Stomach (tissue), 9 donors: ENCODE results near the gene C4B. TPM values are rescaled to one million over a fixed set of nuclear protein-coding genes. Genes with fewer than 3 reads are reported as not detected.
A peak's percentile ranks its signal among the peaks of the same experiment; 100 is the strongest.

Source experiments
- DNase-seq, 2 donors: peaks; one replicate each; pipeline versions ENCODE4 v3.0.0 to v3.0.0-alpha.2; 2013 to 2019
- H3K27ac ChIP-seq, 5 donors: fragments of 200-600 bp in 4 of 5; sonication (generic) in 4 of 5; one replicate each; pipeline ENCODE4 v1.5.1; 2013 to 2019; ENCODE audit warnings: mild to moderate bottlenecking in 1 of 5, moderate library complexity in 1 of 5
- H3K27me3 ChIP-seq, 3 donors: fragments of 200-600 bp; sonication (generic); one replicate each; pipeline ENCODE4 v1.5.1; 2017 to 2019; ENCODE audit warnings: mixed run types in 1 of 3
- H3K36me3 ChIP-seq, 4 donors: fragments of 200-600 bp; sonication (generic); 1 replicate in 3 of 4; 2 replicates in 1 of 4; pipeline ENCODE4 v1.5.1; 2016 to 2019
- H3K4me1 ChIP-seq, 4 donors: fragments of 200-600 bp; sonication (generic); one replicate each; pipeline ENCODE4 v1.5.1; 2016 to 2019
- H3K4me3 ChIP-seq, 4 donors: fragments of 200-600 bp; sonication (generic) in 3 of 4; one replicate each; pipeline ENCODE4 v1.5.1; 2016 to 2019; ENCODE audit warnings: mild to moderate bottlenecking in 1 of 4
- H3K9me3 ChIP-seq, 4 donors: fragments of 200-600 bp; sonication (generic); one replicate each; pipeline ENCODE4 v1.5.1; 2016 to 2019
- EP300 ChIP-seq: sonication (generic); formaldehyde crosslinking; IDR thresholded peaks from one replicate; pipeline ENCODE4 v1.6.1; 2017; ENCODE audit warnings: antibody characterized with exemption
- POLR2A ChIP-seq, 4 donors: fragments of 450-650 bp; IDR thresholded peaks; one replicate each; pipeline ENCODE4 v1.6.1; 2016; ENCODE audit warnings: antibody characterized with exemption in 4 of 4, control low read depth in 2 of 4, mild to moderate bottlenecking in 1 of 4, moderate library complexity in 1 of 4
- POLR2AphosphoS5 ChIP-seq, 3 donors: sonication (generic); formaldehyde crosslinking; IDR thresholded peaks; one replicate each; pipeline ENCODE4 v1.6.1; 2016; ENCODE audit warnings: antibody characterized with exemption in 3 of 3
- WGBS, 5 donors: extraction: QIAGEN DNeasy Blood & Tissue Kit in 3 of 5; methylation state at CpG; one replicate each; pipeline versions ENCODE4 v1.1.5 to v1.1.7; 2013 to 2018; 5-methylcytosine and 5-hydroxymethylcytosine counted together
- intact Hi-C: fragments of 100-400 bp; cut with DNase I; formaldehyde crosslinking; loops from one replicate; pipeline ENCODE4 v1.15.1; 2023; ENCODE audit warnings: low total_unique reads
- polyA plus RNA-seq, 3 donors: library from polyadenylated mRNA; stranded (reverse); fragments of 200-250 nt; gene quantifications; one replicate each; pipeline ENCODE4 v1.2.3, GENCODE V29; 2013
- total RNA-seq, 5 donors: library from RNA; depleted of rRNA; stranded (reverse); fragments of >200 nt; gene quantifications; one replicate each; pipeline versions ENCODE4 v1.1.0 to v1.2.3, GENCODE V29; 2014 to 2016
- TF ChIP-seq, protein P1 (sequence below), 7 experiments: fragments of 450-650 bp in 4 of 7; fragments of 200-600 bp in 3 of 7; sonication (generic) in 3 of 7; IDR thresholded peaks; one replicate each; pipeline ENCODE4 v1.5.1; 2016 to 2019; ENCODE audit warnings: antibody characterized with exemption in 7 of 7, control low read depth in 2 of 7, mild to moderate bottlenecking in 1 of 7
- donor health status: healthy with polysubstance abuse.
- donor health status: Bipolar disorder and iron deficiency.
- donor health status: healthy.

C4B gene
- total and polyA plus RNA-seq, 8 donors, result 14.9 to 108 (median 43.3) TPM

DNA sequence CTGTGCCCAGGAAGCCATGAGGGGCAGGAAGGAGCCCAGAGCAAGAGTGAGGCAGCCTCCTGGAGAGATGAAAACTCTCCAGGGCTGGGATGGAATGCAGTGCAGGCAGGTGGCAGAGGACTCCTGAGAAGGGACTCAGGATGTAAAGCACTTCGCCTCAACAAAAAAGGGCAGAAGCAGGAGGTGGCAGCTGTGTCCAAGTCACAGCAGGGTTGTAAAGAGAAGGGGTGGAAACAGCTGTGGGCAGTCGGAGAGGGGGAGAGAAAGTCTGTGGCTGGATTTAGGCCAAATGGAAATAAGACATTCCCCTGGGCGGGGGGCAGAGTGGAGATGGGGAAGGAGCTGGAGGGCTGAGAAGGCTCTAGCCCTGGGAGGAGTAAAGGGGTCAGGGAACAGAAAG is 58.5 kb downstream of the C4B start:
- Histone ChIP-seq H3K4me3 (no peak overlapping the region), H3K4me1 (no peaks in the 10 kb centered on the region), H3K9me3 (no peaks in the 10 kb centered on the region), H3K27ac (no peak overlapping the region), H3K36me3 (peaks cover 0 to 43% (median 36%) of the 10 kb centered on the region in 4 donors), H3K27me3 (no peaks in the 10 kb centered on the region)
- 75 to 89% (median 81%) methylated on average over 3 of the region's 3 CpGs for WGBS, 5 donors
- intact Hi-C loops, result no loop called here
- no peak for TF ChIP-seq POLR2A (IDR thresholded peaks at IDR 0.05)
- TF ChIP-seq EP300, result no peak
- TF ChIP-seq POLR2AphosphoS5 (IDR thresholded peaks at IDR 0.05), result no peak
- TF ChIP-seq, protein P1, sequence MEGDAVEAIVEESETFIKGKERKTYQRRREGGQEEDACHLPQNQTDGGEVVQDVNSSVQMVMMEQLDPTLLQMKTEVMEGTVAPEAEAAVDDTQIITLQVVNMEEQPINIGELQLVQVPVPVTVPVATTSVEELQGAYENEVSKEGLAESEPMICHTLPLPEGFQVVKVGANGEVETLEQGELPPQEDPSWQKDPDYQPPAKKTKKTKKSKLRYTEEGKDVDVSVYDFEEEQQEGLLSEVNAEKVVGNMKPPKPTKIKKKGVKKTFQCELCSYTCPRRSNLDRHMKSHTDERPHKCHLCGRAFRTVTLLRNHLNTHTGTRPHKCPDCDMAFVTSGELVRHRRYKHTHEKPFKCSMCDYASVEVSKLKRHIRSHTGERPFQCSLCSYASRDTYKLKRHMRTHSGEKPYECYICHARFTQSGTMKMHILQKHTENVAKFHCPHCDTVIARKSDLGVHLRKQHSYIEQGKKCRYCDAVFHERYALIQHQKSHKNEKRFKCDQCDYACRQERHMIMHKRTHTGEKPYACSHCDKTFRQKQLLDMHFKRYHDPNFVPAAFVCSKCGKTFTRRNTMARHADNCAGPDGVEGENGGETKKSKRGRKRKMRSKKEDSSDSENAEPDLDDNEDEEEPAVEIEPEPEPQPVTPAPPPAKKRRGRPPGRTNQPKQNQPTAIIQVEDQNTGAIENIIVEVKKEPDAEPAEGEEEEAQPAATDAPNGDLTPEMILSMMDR (IDR thresholded peaks at IDR 0.05), result no peak
- no peak for DNase-seq

- TF ChIP-seq POLR2A (IDR thresholded peaks at IDR 0.05) (no peak), POLR2AphosphoS5 (IDR thresholded peaks at IDR 0.05) (no peak), EP300 (no peak)
- TF ChIP-seq, protein P1 (IDR thresholded peaks at IDR 0.05), result no peak
- Histone ChIP-seq H3K36me3 (peaks cover 0 to 40% (median 34%) of the 10 kb centered on the region in 4 donors), H3K27me3 (no peaks in the 10 kb centered on the region), H3K4me3 (no peak overlapping the region), H3K4me1 (no peaks in the 10 kb centered on the region), H3K27ac (no peak overlapping the region), H3K9me3 (no peaks in the 10 kb centered on the region)
- DNase-seq, result no peak
- WGBS, 5 donors, result 87 to 93% (median 90%) methylated on average over 10 of the region's 10 CpGs
- intact Hi-C loops, result no loop called here
These were observed 59.0 kb downstream of the C4B start for GRCh38 chr6:32073613-32074012.

- Histone ChIP-seq H3K4me3 (no peak overlapping the region), H3K27ac (no peak overlapping the region), H3K4me1 (no peaks in the 10 kb centered on the region), H3K9me3 (no peaks in the 10 kb centered on the region), H3K36me3 (peaks cover 0 to 37% (median 31%) of the 10 kb centered on the region in 4 donors), H3K27me3 (no peaks in the 10 kb centered on the region)
- no peak for DNase-seq
- 84 to 92% (median 88%) methylated on average over 8 of the region's 8 CpGs for WGBS, 5 donors
- no peak for TF ChIP-seq POLR2AphosphoS5 (IDR thresholded peaks at IDR 0.05)
- TF ChIP-seq, protein P1 (IDR thresholded peaks at IDR 0.05), result no peak
- intact Hi-C loops, result no loop called here
These were observed 60.5 kb downstream of the C4B start for GRCh38 chr6:32074996-32075532.

GRCh38 chr6:32075781-32076180 is 61.2 kb downstream of the C4B start:
- TF ChIP-seq POLR2AphosphoS5 (IDR thresholded peaks at IDR 0.05), result no peak
- TF ChIP-seq, protein P1 (IDR thresholded peaks at IDR 0.05), result no peak
- no peak for TF ChIP-seq POLR2A (IDR thresholded peaks at IDR 0.05)
- no peak for TF ChIP-seq EP300
- H3K27ac ChIP-seq, result peak overlapping the region in 2 of 5 donors; percentile 8 to 56
- no peaks in the 10 kb centered on the region for H3K27me3 ChIP-seq
- intact Hi-C loops, result no loop called here
- H3K9me3 ChIP-seq, result no peaks in the 10 kb centered on the region
- peaks cover 0 to 36% (median 31%) of the 10 kb centered on the region in 4 donors for H3K36me3 ChIP-seq
- H3K4me1 ChIP-seq, result no peaks in the 10 kb centered on the region
- no peak for DNase-seq
- WGBS, 5 donors, result 70 to 79% (median 75%) methylated on average over 3 of the region's 3 CpGs
- H3K4me3 ChIP-seq, result no peak overlapping the region
